ENCODE data around the gene ST6GAL1.

ST6GAL1 gene

DNA sequence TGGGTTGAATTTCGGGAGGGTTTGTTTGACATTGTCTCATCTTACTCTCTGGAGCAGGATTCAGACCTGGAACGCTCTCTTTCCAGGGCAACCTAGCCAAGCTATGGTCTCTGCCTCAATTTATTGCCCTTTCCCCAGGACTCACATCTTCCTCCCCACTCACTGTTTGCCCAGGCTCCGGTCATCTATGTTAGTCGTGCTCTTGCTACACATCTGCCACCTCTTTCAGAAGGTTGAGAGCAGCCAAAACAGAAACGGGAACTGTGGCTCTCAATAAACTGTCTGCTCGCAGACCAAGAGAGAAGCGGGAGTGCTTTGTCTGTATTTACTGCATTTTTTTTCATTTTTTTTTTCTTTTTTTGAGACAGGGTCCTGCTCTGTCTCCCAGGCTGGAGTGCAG lies 81.6 kb downstream of the ST6GAL1 start:
- TF ChIP-seq, protein P1, sequence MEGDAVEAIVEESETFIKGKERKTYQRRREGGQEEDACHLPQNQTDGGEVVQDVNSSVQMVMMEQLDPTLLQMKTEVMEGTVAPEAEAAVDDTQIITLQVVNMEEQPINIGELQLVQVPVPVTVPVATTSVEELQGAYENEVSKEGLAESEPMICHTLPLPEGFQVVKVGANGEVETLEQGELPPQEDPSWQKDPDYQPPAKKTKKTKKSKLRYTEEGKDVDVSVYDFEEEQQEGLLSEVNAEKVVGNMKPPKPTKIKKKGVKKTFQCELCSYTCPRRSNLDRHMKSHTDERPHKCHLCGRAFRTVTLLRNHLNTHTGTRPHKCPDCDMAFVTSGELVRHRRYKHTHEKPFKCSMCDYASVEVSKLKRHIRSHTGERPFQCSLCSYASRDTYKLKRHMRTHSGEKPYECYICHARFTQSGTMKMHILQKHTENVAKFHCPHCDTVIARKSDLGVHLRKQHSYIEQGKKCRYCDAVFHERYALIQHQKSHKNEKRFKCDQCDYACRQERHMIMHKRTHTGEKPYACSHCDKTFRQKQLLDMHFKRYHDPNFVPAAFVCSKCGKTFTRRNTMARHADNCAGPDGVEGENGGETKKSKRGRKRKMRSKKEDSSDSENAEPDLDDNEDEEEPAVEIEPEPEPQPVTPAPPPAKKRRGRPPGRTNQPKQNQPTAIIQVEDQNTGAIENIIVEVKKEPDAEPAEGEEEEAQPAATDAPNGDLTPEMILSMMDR (conservative IDR thresholded peaks at IDR 0.05; ENCODE audit: low read length), result no peak
- H3K4me3 ChIP-seq (ENCODE audit: low read length), result no peak overlapping the region
- DNase-seq (ENCODE audit: low read depth), result no peak

DNA sequence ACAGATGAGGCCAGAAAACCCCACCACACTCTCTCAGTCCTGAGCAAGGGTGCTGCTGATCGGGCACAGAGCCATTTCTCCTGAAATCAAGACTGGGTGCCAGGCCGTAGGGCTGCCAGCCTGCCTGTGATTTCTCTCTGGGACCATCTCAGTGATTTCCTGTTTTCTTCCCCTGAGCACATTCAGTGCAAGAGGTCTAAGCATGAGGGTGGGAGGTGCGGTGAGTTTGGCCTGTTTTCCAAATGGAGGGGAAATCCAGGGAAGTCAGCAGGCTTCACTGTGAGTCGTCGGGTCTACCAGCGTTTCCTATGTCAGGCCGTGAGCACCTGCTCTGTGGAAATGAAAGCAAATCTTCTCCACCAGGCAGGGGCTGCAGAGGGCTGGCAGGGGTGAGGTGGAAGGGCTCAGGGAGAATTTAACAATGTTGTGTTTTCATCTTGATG lies 82.3 kb downstream of the ST6GAL1 start:
- TF ChIP-seq, protein P1 (conservative IDR thresholded peaks at IDR 0.05; ENCODE audit: low read length), result no peak
- H3K4me3 ChIP-seq (ENCODE audit: low read length), result no peak overlapping the region
- DNase-seq (ENCODE audit: low read depth), result no peak

DNA sequence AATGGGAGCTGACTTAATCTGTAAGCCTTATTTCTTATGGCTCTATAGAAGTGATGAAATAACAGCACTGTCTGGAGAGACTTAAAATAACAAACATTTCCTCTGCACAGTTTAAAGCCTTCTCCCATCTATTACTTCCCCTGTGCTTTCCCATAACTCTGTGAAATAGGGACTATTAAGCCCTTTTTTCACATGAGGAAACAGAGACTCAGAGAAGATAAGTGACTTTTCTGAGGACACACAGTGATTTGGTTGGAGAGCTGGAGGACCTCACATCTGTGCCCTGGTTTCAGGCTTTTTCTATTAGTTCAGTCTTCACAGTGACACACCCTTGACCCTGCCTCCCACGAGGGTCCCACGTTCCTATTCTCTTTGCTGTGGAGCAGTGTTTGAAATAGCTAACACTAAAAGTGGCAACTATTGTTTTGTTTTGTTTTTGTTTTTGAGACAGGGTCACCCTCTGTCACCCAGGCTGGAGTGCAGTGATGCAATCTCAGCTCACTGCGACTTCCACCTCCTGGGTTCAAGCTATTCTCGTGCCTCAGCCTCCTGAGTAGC lies 82.9 kb downstream of the ST6GAL1 start:
- H3K4me3 ChIP-seq (ENCODE audit: low read length), result no peak overlapping the region
- no peak for DNase-seq (ENCODE audit: low read depth)
- TF ChIP-seq, protein P1 (conservative IDR thresholded peaks at IDR 0.05; ENCODE audit: low read length), result no peak

- TF ChIP-seq, protein P1 (conservative IDR thresholded peaks at IDR 0.05; ENCODE audit: low read length), result no peak
- H3K4me3 ChIP-seq (ENCODE audit: low read length), result no peak overlapping the region
- peak; percentile 30 for DNase-seq (ENCODE audit: low read depth)
These were observed 84.1 kb downstream of the ST6GAL1 start for GRCh38 chr3:187014417-187014864.

DNA sequence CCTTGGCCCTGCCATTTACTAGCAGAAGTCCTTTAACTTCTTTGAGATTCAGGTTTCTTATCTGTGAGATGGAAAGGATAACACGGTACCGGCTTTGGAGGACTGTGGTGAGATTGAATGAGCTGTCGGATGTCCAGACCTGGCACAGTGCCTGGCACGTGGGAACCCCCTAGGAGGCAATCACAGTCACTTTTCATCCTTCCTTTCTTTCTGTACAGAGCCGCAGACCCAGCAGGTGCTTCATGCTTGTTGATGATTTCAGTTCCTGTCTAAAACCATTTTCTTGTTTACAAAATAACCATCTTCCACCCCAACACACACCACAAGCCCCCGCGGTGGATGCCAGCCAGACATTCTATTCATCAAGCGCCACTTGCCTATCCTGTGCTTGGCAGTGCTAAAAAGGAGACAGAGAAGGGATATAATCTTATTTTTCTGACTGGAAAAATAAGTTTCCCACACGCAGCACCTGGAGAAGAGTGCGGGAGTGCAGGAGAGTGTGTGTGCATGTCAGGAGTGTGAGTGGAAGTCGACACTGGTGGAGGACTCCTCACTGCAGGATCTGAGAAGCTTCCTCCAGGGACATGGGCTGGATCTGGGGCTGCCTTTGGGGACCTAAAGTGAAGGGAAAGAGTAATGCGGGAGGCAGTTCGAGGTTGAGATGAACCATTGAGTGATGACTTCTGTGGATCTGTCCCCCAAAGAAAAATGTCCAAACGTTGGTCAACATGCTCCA lies 85.7 kb downstream of the ST6GAL1 start:
- TF ChIP-seq, protein P1 (conservative IDR thresholded peaks at IDR 0.05; ENCODE audit: low read length), result no peak
- no peak overlapping the region for H3K4me3 ChIP-seq (ENCODE audit: low read length)
- DNase-seq (ENCODE audit: low read depth), result no peak

GRCh38 chr3:187016639-187017345 lies 86.5 kb downstream of the ST6GAL1 start:
- TF ChIP-seq, protein P1 (conservative IDR thresholded peaks at IDR 0.05; ENCODE audit: low read length), result no peak
- no peak overlapping the region for H3K4me3 ChIP-seq (ENCODE audit: low read length)
- peak; percentile 12 for DNase-seq (ENCODE audit: low read depth)
